Keratinocyte (primary cell): ENCODE results near the gene CC2D2B. TPM values are rescaled to one million over a fixed set of nuclear protein-coding genes. Genes with fewer than 3 reads are reported as not detected.

Source experiments
- DNase-seq: peaks from one replicate; pipeline ENCODE4 v3.0.0-alpha.2; 2011; ENCODE audit warnings: low read depth, missing footprints, low spot score
- FAIRE-seq: peaks from 2 replicates; lab custom pipeline; 2011; peaks lifted over from hg19 to GRCh38; lab: Jason Lieb, UNC
- H2AFZ ChIP-seq: 2 replicates; pipeline ENCODE4 v1.6.0; 2012; ENCODE audit warnings: low read length, control low read depth, inconsistent platforms; ENCODE audit not compliant: control insufficient read depth
- H3K27ac ChIP-seq: 2 replicates; pipeline ENCODE4 v1.5.1; 2011; ENCODE audit warnings: low read length; ENCODE audit not compliant: control insufficient read depth, insufficient read depth
- H3K27me3 ChIP-seq: 3 replicates; pipeline ENCODE4 v1.6.0; 2011; ENCODE audit warnings: low read length; ENCODE audit not compliant: control insufficient read depth, insufficient read depth; ENCODE audit errors: extremely low read depth
- H3K36me3 ChIP-seq, 2 experiments: 2 replicates in 1 of 2; 3 replicates in 1 of 2; pipeline ENCODE4 v1.5.1; 2011; ENCODE audit warnings: low read length in 2 of 2, mild to moderate bottlenecking in 1 of 2; ENCODE audit not compliant: control insufficient read depth in 2 of 2, insufficient read depth in 2 of 2; ENCODE audit errors: extremely low read depth in 1 of 2
- H3K4me1 ChIP-seq: 3 replicates; pipeline ENCODE4 v1.5.1; 2011; ENCODE audit warnings: low read length; ENCODE audit not compliant: control insufficient read depth, insufficient read depth; ENCODE audit errors: extremely low read depth
- H3K4me2 ChIP-seq: 3 replicates; pipeline ENCODE4 v1.6.0; 2011; ENCODE audit warnings: low read depth, low read length; ENCODE audit not compliant: control insufficient read depth, insufficient read depth; ENCODE audit errors: extremely low read depth
- H3K4me3 ChIP-seq, 3 experiments: fragments of 200-600 bp in 1 of 3; sonication (generic) in 1 of 3; 2 replicates in 2 of 3; 3 replicates in 1 of 3; pipeline ENCODE4 v1.5.1; 2011 to 2016; ENCODE audit warnings: low read length in 3 of 3, mild to moderate bottlenecking in 3 of 3, control low read depth in 2 of 3, inconsistent platforms in 1 of 3, low read depth in 1 of 3, mixed read lengths in 1 of 3, mixed run types in 1 of 3, moderate library complexity in 1 of 3; ENCODE audit not compliant: control insufficient read depth in 2 of 3, insufficient read depth in 2 of 3; ENCODE audit errors: extremely low read depth in 1 of 3
- H3K79me2 ChIP-seq: 2 replicates; pipeline ENCODE4 v1.6.0; 2012; ENCODE audit warnings: low read length; ENCODE audit not compliant: control insufficient read depth, insufficient read depth
- H3K9ac ChIP-seq: 3 replicates; pipeline ENCODE4 v1.6.0; 2011; ENCODE audit warnings: low read length; ENCODE audit not compliant: control insufficient read depth, insufficient read depth; ENCODE audit errors: extremely low read depth
- H3K9me1 ChIP-seq: 3 replicates; pipeline ENCODE4 v1.6.0; 2011; ENCODE audit warnings: low read length; ENCODE audit not compliant: control insufficient read depth, insufficient read depth; ENCODE audit errors: extremely low read depth
- H3K9me3 ChIP-seq: 2 replicates; pipeline ENCODE4 v1.5.1; 2012; ENCODE audit warnings: low read depth, low read length; ENCODE audit not compliant: control insufficient read depth
- H4K20me1 ChIP-seq: 3 replicates; pipeline ENCODE4 v1.6.0; 2011; ENCODE audit warnings: low read length; ENCODE audit not compliant: control insufficient read depth, insufficient read depth; ENCODE audit errors: extremely low read depth
- EZH2 ChIP-seq: IDR thresholded peaks from one replicate; pipeline ENCODE4 v1.6.1; 2012; ENCODE audit warnings: inconsistent platforms, mild to moderate bottlenecking, low read length, moderate library complexity
- dilution Hi-C: fragments of 300-500 bp; cut with MboI; formaldehyde crosslinking; loops from one replicate; pipeline ENCODE4 v1.7.0; 2020; ENCODE audit warnings: low sequenced_read_pairs; ENCODE audit not compliant: extremely low pct_ligation_motif_present
- polyA plus RNA-seq, 5 experiments: library from polyadenylated mRNA; depleted of rRNA in 3 of 5; stranded (reverse) in 3 of 5; stranded (forward) in 1 of 5; unstranded in 1 of 5; fragments of >200 nt; gene quantifications; 1 replicate in 1 of 5; 2 replicates in 3 of 5; 3 replicates in 1 of 5; pipeline versions ENCODE4 v1.2.1 to v1.2.3, GENCODE V29; 2011 to 2012; ENCODE audit warnings: missing spikeins in 2 of 5, low read depth in 1 of 5, low replicate concordance in 1 of 5
- TF ChIP-seq, protein P1 (sequence below), 3 experiments: IDR thresholded peaks in 1 of 3; conservative IDR thresholded peaks in 1 of 3; optimal IDR thresholded peaks in 1 of 3; 2 replicates in 2 of 3; 3 replicates in 1 of 3; pipeline versions ENCODE3 to v1.5.1; 2011; ENCODE audit warnings: low read length in 3 of 3, mild to moderate bottlenecking in 3 of 3, moderate library complexity in 2 of 3, control low read depth in 1 of 3, inconsistent platforms in 1 of 3; ENCODE audit not compliant: insufficient read depth in 2 of 3; ENCODE audit errors: extremely low read depth in 1 of 3

The CC2D2B gene
- polyA plus RNA-seq, 1 donor (not counting 4 experiments of a cell fraction or from before 2014, with no cell fraction given): 0.10 TPM

DNA sequence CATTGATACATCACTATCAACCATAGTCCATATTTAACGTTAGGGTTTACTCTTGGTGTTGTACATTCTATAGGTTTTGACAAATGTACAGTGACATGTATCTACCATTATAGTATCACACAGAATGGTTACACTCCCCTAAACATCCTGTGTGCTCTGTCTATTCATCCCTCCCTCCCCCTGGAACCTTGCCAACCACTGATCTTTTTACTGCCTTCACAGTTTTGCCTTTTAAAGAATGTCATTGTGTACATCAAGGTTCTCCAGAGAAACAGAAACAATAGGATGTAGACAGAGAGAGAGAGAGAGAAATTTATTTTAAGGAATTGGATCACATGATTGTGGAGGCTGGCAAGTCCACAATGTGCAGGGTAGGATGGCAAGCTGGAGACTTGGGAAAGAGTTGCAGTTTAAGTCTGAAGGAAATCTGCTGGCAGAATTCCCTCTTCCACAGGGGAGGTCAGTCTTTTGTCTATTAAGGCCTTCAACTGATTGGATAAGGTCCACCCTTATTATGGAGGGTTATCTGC lies 90.5 kb downstream of the CC2D2B start:
- H3K9ac ChIP-seq: no peak overlapping the region
- H3K9me3 ChIP-seq: no peaks in the 10 kb centered on the region
- DNase-seq: no peak
- TF ChIP-seq, protein P1, sequence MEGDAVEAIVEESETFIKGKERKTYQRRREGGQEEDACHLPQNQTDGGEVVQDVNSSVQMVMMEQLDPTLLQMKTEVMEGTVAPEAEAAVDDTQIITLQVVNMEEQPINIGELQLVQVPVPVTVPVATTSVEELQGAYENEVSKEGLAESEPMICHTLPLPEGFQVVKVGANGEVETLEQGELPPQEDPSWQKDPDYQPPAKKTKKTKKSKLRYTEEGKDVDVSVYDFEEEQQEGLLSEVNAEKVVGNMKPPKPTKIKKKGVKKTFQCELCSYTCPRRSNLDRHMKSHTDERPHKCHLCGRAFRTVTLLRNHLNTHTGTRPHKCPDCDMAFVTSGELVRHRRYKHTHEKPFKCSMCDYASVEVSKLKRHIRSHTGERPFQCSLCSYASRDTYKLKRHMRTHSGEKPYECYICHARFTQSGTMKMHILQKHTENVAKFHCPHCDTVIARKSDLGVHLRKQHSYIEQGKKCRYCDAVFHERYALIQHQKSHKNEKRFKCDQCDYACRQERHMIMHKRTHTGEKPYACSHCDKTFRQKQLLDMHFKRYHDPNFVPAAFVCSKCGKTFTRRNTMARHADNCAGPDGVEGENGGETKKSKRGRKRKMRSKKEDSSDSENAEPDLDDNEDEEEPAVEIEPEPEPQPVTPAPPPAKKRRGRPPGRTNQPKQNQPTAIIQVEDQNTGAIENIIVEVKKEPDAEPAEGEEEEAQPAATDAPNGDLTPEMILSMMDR (optimal IDR thresholded peaks at IDR 0.05 in 1 of 3, IDR thresholded peaks at IDR 0.05 in 1 of 3, conservative IDR thresholded peaks at IDR 0.05 in 1 of 3; ENCODE audit: extremely low read depth in 1 of 3, insufficient read depth in 2 of 3, low read length in 3 of 3): no peak
- TF ChIP-seq EZH2: no peak
- no peak for FAIRE-seq
- no peaks in the 10 kb centered on the region for H3K9me1 ChIP-seq
- no peak overlapping the region for H2AFZ ChIP-seq
- H3K36me3 ChIP-seq: no peaks in the 10 kb centered on the region
- dilution Hi-C loops: no loop called here
- H3K4me1 ChIP-seq: no peaks in the 10 kb centered on the region
- H4K20me1 ChIP-seq: no peaks in the 10 kb centered on the region
- no peaks in the 10 kb centered on the region for H3K79me2 ChIP-seq
- H3K27me3 ChIP-seq: no peaks in the 10 kb centered on the region
- no peak overlapping the region for H3K4me2 ChIP-seq
- no peak overlapping the region for H3K27ac ChIP-seq
- H3K4me3 ChIP-seq: no peak overlapping the region

DNA sequence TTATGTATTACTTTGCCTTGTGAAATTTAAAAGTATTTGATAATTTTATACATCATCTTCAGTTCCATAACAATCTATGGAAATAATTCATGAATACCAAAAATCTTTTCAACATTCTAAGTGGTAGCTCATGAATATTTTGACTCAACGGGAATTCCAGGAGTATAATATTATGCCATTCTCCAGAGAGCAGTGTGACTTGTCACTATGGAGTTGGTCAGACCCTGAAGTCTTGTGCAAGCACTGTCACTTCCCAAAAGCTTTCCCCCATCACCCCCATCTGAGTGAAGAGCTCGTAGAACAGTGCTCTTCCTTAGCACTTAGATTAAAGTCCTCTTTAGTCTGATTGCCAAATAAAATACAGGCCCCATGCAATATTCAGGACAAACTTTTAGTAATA lies 106.2 kb downstream of the CC2D2B start:
- Histone ChIP-seq H4K20me1 (no peaks in the 10 kb centered on the region), H3K9me1 (no peaks in the 10 kb centered on the region), H2AFZ (no peak overlapping the region), H3K36me3 (no peaks in the 10 kb centered on the region), H3K27me3 (peaks cover 3% of the 10 kb centered on the region), H3K79me2 (no peaks in the 10 kb centered on the region), H3K9me3 (no peaks in the 10 kb centered on the region), H3K4me1 (no peaks in the 10 kb centered on the region), H3K9ac (no peak overlapping the region), H3K4me2 (no peak overlapping the region), H3K4me3 (no peak overlapping the region), H3K27ac (no peak overlapping the region)
- TF ChIP-seq EZH2: no peak
- TF ChIP-seq, protein P1 (optimal IDR thresholded peaks at IDR 0.05 in 1 of 3, IDR thresholded peaks at IDR 0.05 in 1 of 3, conservative IDR thresholded peaks at IDR 0.05 in 1 of 3; ENCODE audit: extremely low read depth in 1 of 3, insufficient read depth in 2 of 3, low read length in 3 of 3): no peak
- DNase-seq (no peak), FAIRE-seq (no peak)
- dilution Hi-C loops: no loop called here
